Coronary artery (tissue), 2 donors: ENCODE data around the gene YPEL1.

Source experiments
- DNase-seq: peaks from one replicate; pipeline ENCODE4 v3.0.0-alpha.2; 2017; ENCODE audit warnings: low spot score
- H3K27ac ChIP-seq, 2 donors: fragments of 200-600 bp; sonication (generic); one replicate each; pipeline ENCODE4 v1.5.1; 2016 to 2019
- H3K4me3 ChIP-seq: fragments of 200-600 bp; sonication (generic); 2 replicates; pipeline ENCODE4 v1.5.1; 2016; ENCODE audit warnings: mild to moderate bottlenecking, moderate library complexity
- CTCF ChIP-seq: fragments of 200-600 bp; sonication (generic); IDR thresholded peaks from one replicate; pipeline ENCODE4 v1.5.1; 2019; ENCODE audit warnings: antibody characterized with exemption

Gene YPEL1

GRCh38 chr22:21697880-21698279 is 37.7 kb downstream of the YPEL1 start:
- no peak for DNase-seq
- H3K27ac ChIP-seq, result peak overlapping the region; percentile 40 to 71
- H3K4me3 ChIP-seq, result no peak overlapping the region
- no peak for TF ChIP-seq CTCF

- H3K27ac ChIP-seq, result peak overlapping the region; percentile 40 to 71
- no peak overlapping the region for H3K4me3 ChIP-seq
- no peak for DNase-seq
- TF ChIP-seq CTCF, result no peak
These were observed 38.4 kb downstream of the YPEL1 start for GRCh38 chr22:21697021-21697771.

- H3K27ac ChIP-seq, result no peak overlapping the region
- TF ChIP-seq CTCF, result no peak
- H3K4me3 ChIP-seq, result no peak overlapping the region
- no peak for DNase-seq
These were observed 39.5 kb downstream of the YPEL1 start for GRCh38 chr22:21696115-21696514.

- no peak for TF ChIP-seq CTCF
- H3K27ac ChIP-seq, result no peak overlapping the region
- H3K4me3 ChIP-seq, result no peak overlapping the region
- peak; percentile 56 for DNase-seq
These were observed 40.0 kb downstream of the YPEL1 start for GRCh38 chr22:21695430-21696085.

DNA sequence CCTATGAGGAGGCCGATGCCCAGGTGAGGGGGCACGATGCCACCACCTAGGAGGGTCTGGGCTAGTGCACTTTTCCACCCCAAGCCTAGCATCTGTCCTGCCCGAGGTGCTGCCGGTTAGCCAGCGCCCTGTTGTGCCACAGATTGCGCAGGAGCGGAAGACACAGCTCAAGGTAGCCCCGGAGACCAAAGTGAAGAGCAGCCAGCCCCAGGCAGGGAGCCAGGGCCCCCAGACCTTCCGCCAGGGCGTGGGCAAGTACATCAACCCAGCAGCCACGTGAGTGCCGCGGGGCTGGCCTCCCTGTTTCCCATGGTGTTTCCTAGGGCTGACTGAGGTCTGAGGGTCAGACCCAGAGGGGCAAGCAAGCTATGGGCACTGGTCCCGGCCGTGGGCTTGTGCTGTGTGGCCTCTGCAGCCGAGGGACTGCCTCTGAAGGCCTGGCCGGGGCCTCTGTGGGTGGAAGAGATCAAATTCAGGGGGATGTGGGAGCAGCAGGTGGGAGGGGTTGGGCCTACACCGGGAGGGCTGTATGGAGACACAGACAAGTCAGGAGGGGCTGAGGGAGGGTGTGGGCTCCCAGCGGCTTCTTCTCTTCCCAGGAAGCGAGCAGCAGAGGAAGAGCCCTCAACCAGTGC is 40.7 kb downstream of the YPEL1 start:
- H3K4me3 ChIP-seq, result no peak overlapping the region
- peak; percentile 69 for DNase-seq
- no peak for TF ChIP-seq CTCF
- H3K27ac ChIP-seq, result no peak overlapping the region

- H3K27ac ChIP-seq, result no peak overlapping the region
- no peak for TF ChIP-seq CTCF
- no peak for DNase-seq
- H3K4me3 ChIP-seq, result no peak overlapping the region
These were observed 41.2 kb downstream of the YPEL1 start for GRCh38 chr22:21694394-21694793.
